Suprapubic skin (tissue), 4 donors: ENCODE data around the gene BBLN. TPM values are rescaled to one million over a fixed set of nuclear protein-coding genes. Genes with fewer than 3 reads are reported as not detected.

Experiments
- DNase-seq, 2 donors: peaks; one replicate each; pipeline ENCODE4 v3.0.0-alpha.2; 2019; ENCODE audit warnings: low spot score in 2 of 2
- H3K27ac ChIP-seq: fragments of 200-600 bp; sonication (generic); one replicate; pipeline ENCODE4 v1.5.1; 2019
- H3K27me3 ChIP-seq: fragments of 200-600 bp; sonication (generic); one replicate; pipeline ENCODE4 v1.5.1; 2019
- H3K36me3 ChIP-seq: fragments of 200-600 bp; sonication (generic); one replicate; pipeline ENCODE4 v1.5.1; 2019
- H3K4me1 ChIP-seq: fragments of 200-600 bp; sonication (generic); one replicate; pipeline ENCODE4 v1.5.1; 2019
- H3K4me3 ChIP-seq: fragments of 200-600 bp; sonication (generic); one replicate; pipeline ENCODE4 v1.5.1; 2019; ENCODE audit warnings: mild to moderate bottlenecking
- H3K9me3 ChIP-seq: fragments of 200-600 bp; sonication (generic); one replicate; pipeline ENCODE4 v1.5.1; 2019
- CTCF ChIP-seq, 2 donors: fragments of 200-600 bp in 1 of 2; fragments of 450-650 bp in 1 of 2; sonication (generic) in 1 of 2; IDR thresholded peaks; one replicate each; pipeline ENCODE4 v1.5.1; 2016 to 2019; ENCODE audit warnings: antibody characterized with exemption in 2 of 2, mild to moderate bottlenecking in 1 of 2, moderate library complexity in 1 of 2
- EP300 ChIP-seq: sonication (generic); formaldehyde crosslinking; IDR thresholded peaks from one replicate; pipeline ENCODE4 v1.6.1; 2017; ENCODE audit warnings: antibody characterized with exemption
- POLR2A ChIP-seq, 2 donors: fragments of 450-650 bp; IDR thresholded peaks; one replicate each; pipeline ENCODE4 v1.6.1; 2017; ENCODE audit warnings: antibody characterized with exemption in 2 of 2, mild to moderate bottlenecking in 2 of 2, moderate library complexity in 2 of 2
- POLR2AphosphoS5 ChIP-seq, 3 donors: sonication (generic); formaldehyde crosslinking; IDR thresholded peaks; one replicate each; pipeline ENCODE4 v1.6.1; 2017; ENCODE audit warnings: antibody characterized with exemption in 3 of 3
- WGBS: methylation state at CpG from one replicate; pipeline ENCODE4 v1.1.5; 2018; 5-methylcytosine and 5-hydroxymethylcytosine counted together
- total RNA-seq, 4 donors: library from RNA; depleted of rRNA; stranded (reverse); fragments of >200 nt; gene quantifications; one replicate each; pipeline ENCODE4 v1.1.0, GENCODE V29; 2016

Gene BBLN
- total RNA-seq, 4 donors from 2014 or later = 157 to 345 (median 224) TPM

DNA sequence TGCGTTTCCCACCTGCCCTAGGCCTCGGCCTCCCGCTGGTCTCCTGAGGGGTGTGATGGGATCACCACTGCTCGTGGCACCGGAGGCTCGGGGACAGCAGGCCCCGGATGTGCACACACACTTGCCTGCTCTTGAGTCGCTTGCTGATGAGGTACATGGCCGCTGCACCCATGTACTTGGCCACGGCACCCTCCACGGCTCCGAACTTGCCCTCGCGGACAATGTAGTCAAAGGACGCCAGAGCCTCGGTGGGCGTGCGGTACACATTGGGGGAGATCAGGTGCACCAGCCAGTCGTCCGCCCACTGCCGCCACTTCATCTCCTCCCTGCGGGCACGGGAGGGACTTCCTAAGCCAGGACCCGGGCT lies 37.3 kb upstream of the BBLN start:
- no peaks in the 10 kb centered on the region for H3K27me3 ChIP-seq
- peaks cover 42% of the 10 kb centered on the region for H3K36me3 ChIP-seq
- peaks cover 29% of the 10 kb centered on the region for H3K4me1 ChIP-seq
- WGBS = 76% methylated on average over 3 of the region's 24 CpGs
- DNase-seq = peak in 1 of 2 donors; percentile 62
- no peak overlapping the region for H3K4me3 ChIP-seq
- H3K27ac ChIP-seq = no peak overlapping the region
- no peak for TF ChIP-seq EP300
- TF ChIP-seq POLR2AphosphoS5 (IDR thresholded peaks at IDR 0.05) = no peak
- TF ChIP-seq POLR2A (IDR thresholded peaks at IDR 0.05) = no peak
- no peak for TF ChIP-seq CTCF (IDR thresholded peaks at IDR 0.05)
- H3K9me3 ChIP-seq = no peaks in the 10 kb centered on the region

GRCh38 chr9:128123451-128124080 lies 36.5 kb upstream of the BBLN start:
- TF ChIP-seq POLR2A (IDR thresholded peaks at IDR 0.05) = no peak
- no peak for TF ChIP-seq CTCF (IDR thresholded peaks at IDR 0.05)
- TF ChIP-seq EP300 = no peak
- no peak for TF ChIP-seq POLR2AphosphoS5 (IDR thresholded peaks at IDR 0.05)
- Histone ChIP-seq H3K4me1 (peaks cover 25% of the 10 kb centered on the region), H3K27me3 (no peaks in the 10 kb centered on the region), H3K36me3 (peaks cover 42% of the 10 kb centered on the region), H3K4me3 (no peak overlapping the region), H3K27ac (no peak overlapping the region), H3K9me3 (no peaks in the 10 kb centered on the region)
- 91% methylated on average over 21 of the region's 21 CpGs for WGBS
- no peak for DNase-seq

GRCh38 chr9:128124451-128124850 lies 35.6 kb upstream of the BBLN start:
- H3K4me3 ChIP-seq = no peak overlapping the region
- H3K9me3 ChIP-seq = no peaks in the 10 kb centered on the region
- WGBS = 64% methylated on average over 7 of the region's 8 CpGs
- TF ChIP-seq EP300 (no peak), CTCF (IDR thresholded peaks at IDR 0.05) (no peak), POLR2A (IDR thresholded peaks at IDR 0.05) (no peak), POLR2AphosphoS5 (IDR thresholded peaks at IDR 0.05) (no peak)
- no peak for DNase-seq
- peaks cover 34% of the 10 kb centered on the region for H3K4me1 ChIP-seq
- H3K27me3 ChIP-seq = no peaks in the 10 kb centered on the region
- H3K36me3 ChIP-seq = peaks cover 42% of the 10 kb centered on the region
- no peak overlapping the region for H3K27ac ChIP-seq

- Histone ChIP-seq H3K9me3 (no peaks in the 10 kb centered on the region), H3K4me1 (peaks cover 37% of the 10 kb centered on the region), H3K27me3 (no peaks in the 10 kb centered on the region), H3K36me3 (peaks cover 41% of the 10 kb centered on the region), H3K27ac (no peak overlapping the region), H3K4me3 (peak overlapping the region; percentile 98)
- 67% methylated on average over 15 of the region's 16 CpGs for WGBS
- peak in 1 of 2 donors; percentile 81 for DNase-seq
- no peak for TF ChIP-seq POLR2AphosphoS5 (IDR thresholded peaks at IDR 0.05)
- TF ChIP-seq EP300 = no peak
- no peak for TF ChIP-seq POLR2A (IDR thresholded peaks at IDR 0.05)
- TF ChIP-seq CTCF (IDR thresholded peaks at IDR 0.05) = peak in 1 of 2 donors; percentile 56
Measured at GRCh38 chr9:128124873-128125579, 35.0 kb upstream of the BBLN start.

DNA sequence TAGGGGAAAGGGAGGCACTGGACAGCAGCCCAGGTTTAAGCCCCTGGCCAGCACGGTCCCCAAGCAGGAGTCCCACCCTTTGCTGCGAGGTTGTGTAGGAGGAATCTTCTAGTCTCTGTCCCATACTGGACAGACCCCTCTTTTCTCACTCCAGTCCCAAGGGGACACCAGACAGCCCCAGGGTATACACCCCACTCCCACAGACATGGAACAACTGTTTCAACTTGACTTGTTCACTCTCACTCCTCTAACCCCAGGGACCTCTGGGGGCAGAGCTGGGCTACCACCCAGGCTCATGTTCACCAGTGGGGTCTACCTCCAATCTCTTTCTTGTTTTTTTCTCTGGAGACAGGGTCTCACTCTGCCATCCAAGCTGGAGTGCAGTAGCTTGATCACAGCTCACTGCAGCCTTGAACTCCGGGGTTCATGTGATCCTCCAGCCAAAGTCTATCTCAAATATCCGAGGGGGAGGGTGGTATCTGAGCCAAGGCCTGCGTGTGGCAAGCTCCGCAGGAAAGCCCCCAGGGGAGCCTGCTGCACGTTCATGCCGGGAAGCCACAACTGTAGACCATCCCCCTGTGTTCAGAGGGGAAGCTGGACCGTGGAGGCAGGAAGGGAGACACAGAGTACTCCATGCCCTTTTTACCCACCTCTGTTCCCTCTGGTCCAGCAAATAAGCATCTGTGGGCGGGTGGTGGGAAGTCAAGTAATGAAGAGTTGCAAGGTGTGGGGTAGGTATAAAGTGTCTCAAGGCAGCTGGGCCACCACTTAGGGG lies 34.3 kb upstream of the BBLN start:
- Histone ChIP-seq H3K36me3 (peaks cover 34% of the 10 kb centered on the region), H3K9me3 (no peaks in the 10 kb centered on the region), H3K27ac (no peak overlapping the region), H3K4me1 (peaks cover 37% of the 10 kb centered on the region), H3K4me3 (peak overlapping the region; percentile 98), H3K27me3 (no peaks in the 10 kb centered on the region)
- peak in 1 of 2 donors; percentile 65 for DNase-seq
- TF ChIP-seq CTCF (IDR thresholded peaks at IDR 0.05) (no peak), POLR2AphosphoS5 (IDR thresholded peaks at IDR 0.05) (no peak), EP300 (no peak), POLR2A (IDR thresholded peaks at IDR 0.05) (no peak)
- WGBS = 43% methylated on average over 9 of the region's 10 CpGs
